Right lobe of liver (tissue), 6 donors: ENCODE measurements around the gene FOSB. TPM values are rescaled to one million over a fixed set of nuclear protein-coding genes. Genes with fewer than 3 reads are reported as not detected.

ENCODE experiments used
- ATAC-seq, 4 donors: fragments of 200-7000 bp; cut with Tn5 transposase; one replicate each; pipeline ENCODE4 v1.9.1; 2020; ENCODE audit warnings: mild to moderate bottlenecking in 4 of 4, moderate library complexity in 4 of 4
- DNase-seq, 3 donors: peaks; one replicate each; pipeline ENCODE4 v3.0.0-alpha.2; 2020
- H3K27ac ChIP-seq, 3 donors: fragments of 200-600 bp; one replicate each; pipeline ENCODE4 v1.8.0; 2022
- H3K27me3 ChIP-seq, 2 donors: fragments of 200-600 bp; one replicate each; pipeline ENCODE4 v1.8.0; 2022
- H3K36me3 ChIP-seq, 4 donors: fragments of 200-600 bp; sonication (generic) in 1 of 4; one replicate each; pipeline versions ENCODE4 v1.5.1 to v1.8.0; 2017 to 2022; ENCODE audit warnings: control low read depth in 1 of 4
- H3K4me1 ChIP-seq, 4 donors: fragments of 200-600 bp; sonication (generic) in 1 of 4; one replicate each; pipeline versions ENCODE4 v1.5.1 to v1.8.0; 2017 to 2022; ENCODE audit warnings: control low read depth in 1 of 4
- H3K4me3 ChIP-seq, 3 donors: fragments of 200-600 bp; one replicate each; pipeline ENCODE4 v1.8.0; 2022
- H3K9me3 ChIP-seq, 4 donors: fragments of 200-600 bp; sonication (generic) in 1 of 4; one replicate each; pipeline versions ENCODE4 v1.5.1 to v1.8.0; 2017 to 2022; ENCODE audit warnings: control low read depth in 1 of 4
- CTCF ChIP-seq, 4 donors: fragments of 200-600 bp in 3 of 4; fragments of 450-650 bp in 1 of 4; IDR thresholded peaks; one replicate each; pipeline versions ENCODE4 v1.5.1 to v1.8.0; 2016 to 2022; ENCODE audit warnings: antibody characterized with exemption in 4 of 4, mild to moderate bottlenecking in 2 of 4
- POLR2A ChIP-seq: fragments of 450-650 bp; IDR thresholded peaks from one replicate; pipeline ENCODE4 v1.6.1; 2017; ENCODE audit warnings: antibody characterized with exemption, mild to moderate bottlenecking
- WGBS: methylation state at CpG from one replicate; pipeline ENCODE4 v1.1.6; 2018; ENCODE audit warnings: low coverage, low lambda C conversion rate; ENCODE audit not compliant: insufficient coverage; ENCODE audit errors: missing lambda C conversion rate; 5-methylcytosine and 5-hydroxymethylcytosine counted together
- intact Hi-C, 2 donors: fragments of 100-400 bp; cut with DNase I; formaldehyde crosslinking; loops; one replicate each; pipeline versions ENCODE4 v1.11.2 to v1.14.1; 2022
- total RNA-seq, 6 experiments: library from RNA; depleted of rRNA in 2 of 6; stranded (reverse); fragments of >200 nt in 2 of 6; fragmentation: NEBNext Ultra II Directional in 3 of 6; extraction: Animal tissue kit (Norgen Biotek cat#: 25700) in 3 of 6; gene quantifications; one replicate each; pipeline versions ENCODE4 v1.1.0 to v1.2.4, GENCODE V29; 2016 to 2023
- donor health status: DM: no; HTN: yes; CAD: no.
- donor health status: DM: no; HTN: no; CAD: no.
- donor health status: DM: no; HTN: no; CAD: no.
- donor health status: DM: no; HTN: yes; CAD: no.
- donor health status: DM: no; HTN: yes; CAD: no.

The FOSB gene
- total RNA-seq, 6 experiments from 2014 or later = 0.19 to 1.2 (median 0.44) TPM

- Histone ChIP-seq H3K4me3 (no peak overlapping the region), H3K27ac (no peak overlapping the region), H3K4me1 (peaks cover 0 to 36% (median 11%) of the 10 kb centered on the region in 4 donors), H3K9me3 (no peaks in the 10 kb centered on the region), H3K36me3 (no peaks in the 10 kb centered on the region), H3K27me3 (no peaks in the 10 kb centered on the region)
- TF ChIP-seq CTCF (IDR thresholded peaks at IDR 0.05) (no peak), POLR2A (no peak)
- intact Hi-C loops = no loop called here
- ATAC-seq (no peak), DNase-seq (no peak)
- WGBS = 86% methylated on average over 5 of the region's 5 CpGs
Observed at GRCh38 chr19:45511074-45511473, 43.3 kb downstream of the FOSB start.

- Histone ChIP-seq H3K4me3 (no peak overlapping the region), H3K27me3 (no peaks in the 10 kb centered on the region), H3K36me3 (peaks cover 0 to 2% (median 0%) of the 10 kb centered on the region in 4 donors), H3K9me3 (no peaks in the 10 kb centered on the region), H3K4me1 (peaks cover 0 to 36% (median 10%) of the 10 kb centered on the region in 4 donors), H3K27ac (no peak overlapping the region)
- intact Hi-C loops = no loop called here
- no peak for DNase-seq
- no peak for ATAC-seq
- WGBS = 88% methylated on average over 3 of the region's 6 CpGs
- no peak for TF ChIP-seq POLR2A
Observed at GRCh38 chr19:45512881-45513483, 45.2 kb downstream of the FOSB start.

GRCh38 chr19:45514376-45515051 lies 46.7 kb downstream of the FOSB start:
- Histone ChIP-seq H3K9me3 (no peaks in the 10 kb centered on the region), H3K4me3 (peak overlapping the region in 2 of 3 donors; percentile 9 to 16), H3K27ac (peak overlapping the region; percentile 36 to 62 (median 44)), H3K36me3 (peaks cover 0 to 6% (median 0%) of the 10 kb centered on the region in 4 donors), H3K27me3 (no peaks in the 10 kb centered on the region), H3K4me1 (peaks cover 0 to 35% (median 9%) of the 10 kb centered on the region in 4 donors)
- TF ChIP-seq CTCF (IDR thresholded peaks at IDR 0.05) = no peak
- no peak for TF ChIP-seq POLR2A
- 38% methylated on average over 5 of the region's 13 CpGs for WGBS
- DNase-seq (peak; percentile 86 to 89 (median 87)), ATAC-seq (peak; percentile 87 to 91 (median 90))
- intact Hi-C loops = no loop called here

- intact Hi-C loops = no loop called here
- H3K4me1 ChIP-seq = peaks cover 0 to 28% (median 6%) of the 10 kb centered on the region in 4 donors
- H3K9me3 ChIP-seq = no peaks in the 10 kb centered on the region
- 45% methylated on average over 4 of the region's 10 CpGs for WGBS
- H3K27me3 ChIP-seq = no peaks in the 10 kb centered on the region
- H3K4me3 ChIP-seq = peak overlapping the region in 1 of 3 donors; percentile 4
- peaks cover 0 to 9% (median 3%) of the 10 kb centered on the region in 4 donors for H3K36me3 ChIP-seq
- ATAC-seq (peak; percentile 27 to 50 (median 45)), DNase-seq (peak; percentile 47 to 74 (median 72))
- TF ChIP-seq CTCF (IDR thresholded peaks at IDR 0.05) = no peak
- no peak for TF ChIP-seq POLR2A
- H3K27ac ChIP-seq = peak overlapping the region; percentile 36 to 62 (median 44)
Observed at GRCh38 chr19:45515081-45515624, 47.4 kb downstream of the FOSB start.
